Measurements from ENCODE around the gene NXPE4.
"Not testable (repeated sequence)": the region's sequence is repeated elsewhere in the genome, so short reads cannot be mapped to it uniquely, and the experiment has no call there.

NXPE4 gene

DNA sequence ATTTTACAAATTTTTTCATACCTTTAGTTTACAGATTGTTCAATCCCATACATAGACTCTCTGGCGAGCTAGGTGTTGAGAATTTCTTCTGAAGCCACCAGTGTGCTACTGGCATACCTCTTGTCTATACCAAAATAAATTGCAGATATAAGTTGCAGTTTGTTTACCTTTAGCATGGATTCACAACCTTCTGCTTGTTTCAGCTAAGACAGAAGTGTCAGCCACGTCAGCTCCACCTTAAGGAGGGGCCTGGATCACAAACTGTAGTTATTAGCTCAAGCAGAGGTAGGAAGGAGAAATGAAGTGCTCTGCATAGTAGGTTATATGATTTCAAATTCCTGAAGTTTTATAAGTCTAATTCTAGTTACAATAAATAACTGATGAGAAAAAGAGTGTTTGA, at the start of gene NXPE4:
TSS of gene NXPE4 (minus strand) at position 216 of the 400 bp plus-strand sequence. CDS start 1,027 bp downstream, outside the sequence.
- DNase-seq (ENCODE audit: low read depth in 2 of 2): no peak

DNA sequence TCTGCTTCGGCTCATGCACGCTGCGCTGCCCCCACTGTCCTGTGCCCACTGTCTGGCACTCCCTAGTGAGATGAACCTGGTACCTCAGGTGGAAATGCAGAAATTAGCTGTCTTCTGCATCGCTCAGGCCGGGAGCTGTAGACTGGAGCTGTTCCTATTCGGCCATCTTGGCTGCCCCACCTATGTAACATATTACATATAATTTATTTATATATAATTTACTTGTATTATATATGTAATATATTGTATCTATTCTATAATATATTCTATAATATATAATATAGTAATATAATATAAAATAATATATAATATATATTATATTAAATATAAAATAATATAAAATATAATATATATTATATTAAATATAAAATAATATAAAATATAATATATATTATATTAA, 43.9 kb upstream of the NXPE4 start:
- not testable (repeated sequence) for DNase-seq (ENCODE audit: low read depth in 2 of 2)

DNA sequence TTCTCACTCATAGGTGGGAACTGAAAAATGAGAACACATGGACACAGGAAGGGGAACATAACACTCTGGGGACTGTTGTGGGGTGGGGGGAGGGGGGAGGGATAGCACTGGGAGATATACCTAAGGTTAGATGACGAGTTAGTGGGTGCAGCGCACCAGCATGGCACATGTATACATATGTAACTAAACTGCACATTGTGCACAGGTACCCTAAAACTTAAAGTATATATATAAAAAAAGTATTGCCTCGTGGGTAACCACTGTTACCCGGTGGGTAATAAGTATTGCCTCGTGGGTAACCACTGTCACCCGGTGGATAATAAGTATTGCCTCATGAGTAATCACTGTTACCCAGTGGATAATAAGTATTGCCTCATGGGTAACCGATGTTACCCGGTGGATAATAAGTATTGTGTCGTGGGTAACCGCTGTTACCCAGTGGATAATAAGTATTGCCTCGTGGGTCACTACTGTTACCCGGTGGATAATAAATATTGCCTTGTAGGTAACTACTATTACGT, 35.9 kb upstream of the NXPE4 start:
- DNase-seq (ENCODE audit: low read depth in 2 of 2): not testable (repeated sequence)

DNA sequence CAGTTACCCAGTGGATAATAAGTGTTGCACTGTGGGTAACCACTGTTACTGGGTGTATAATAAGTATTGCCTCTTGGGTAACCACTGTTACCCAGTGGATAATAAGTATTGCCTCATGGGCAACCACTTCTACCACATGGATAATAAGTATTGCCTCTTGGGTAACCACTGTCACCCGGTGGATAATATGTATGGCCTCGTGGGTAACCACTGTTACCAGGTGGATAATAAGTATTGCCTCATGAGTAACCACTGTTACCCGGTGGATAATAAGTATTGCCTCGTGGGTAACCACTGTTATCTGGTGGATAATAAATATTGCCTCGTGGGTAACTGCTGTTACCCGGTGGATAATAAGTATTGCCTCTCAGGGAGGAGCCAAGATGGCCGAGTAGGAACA, 29.7 kb upstream of the NXPE4 start:
- no peak for DNase-seq (ENCODE audit: low read depth in 2 of 2)

DNA sequence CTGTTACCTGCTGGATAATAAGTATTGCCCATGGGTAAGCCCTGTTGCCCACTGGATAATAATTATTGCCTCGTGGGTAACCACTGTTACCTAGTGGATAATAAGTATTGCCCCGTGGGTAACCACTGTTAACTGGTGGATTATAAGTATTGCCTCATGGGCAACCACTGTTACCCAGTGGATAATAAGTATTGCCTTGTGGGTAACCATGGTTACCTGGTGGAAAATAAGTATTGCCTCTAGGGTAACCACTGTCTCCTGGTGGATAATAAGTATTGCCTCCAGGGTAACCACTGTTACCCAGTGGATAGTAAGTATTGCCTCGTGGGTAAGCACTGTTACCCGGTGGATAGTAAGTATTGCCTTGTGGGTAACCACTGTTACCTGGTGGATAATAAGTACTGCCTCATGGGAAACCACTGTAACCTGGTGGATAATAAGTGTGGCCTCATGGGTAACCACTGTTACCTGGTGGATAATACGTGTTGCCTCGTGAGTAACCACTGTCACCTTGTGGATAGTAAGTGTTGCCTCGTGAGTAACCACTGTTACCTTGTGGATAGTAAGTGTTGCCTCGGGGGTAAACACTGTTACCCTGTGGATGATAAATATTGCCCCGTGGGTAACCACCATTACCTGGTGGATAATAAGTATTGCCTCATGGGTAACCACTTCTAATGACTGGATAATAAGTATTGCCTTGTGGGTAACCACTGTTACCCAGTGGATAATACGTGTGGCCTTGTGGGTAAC, 29.0 kb upstream of the NXPE4 start:
- no peak for DNase-seq (ENCODE audit: low read depth in 2 of 2)

DNA sequence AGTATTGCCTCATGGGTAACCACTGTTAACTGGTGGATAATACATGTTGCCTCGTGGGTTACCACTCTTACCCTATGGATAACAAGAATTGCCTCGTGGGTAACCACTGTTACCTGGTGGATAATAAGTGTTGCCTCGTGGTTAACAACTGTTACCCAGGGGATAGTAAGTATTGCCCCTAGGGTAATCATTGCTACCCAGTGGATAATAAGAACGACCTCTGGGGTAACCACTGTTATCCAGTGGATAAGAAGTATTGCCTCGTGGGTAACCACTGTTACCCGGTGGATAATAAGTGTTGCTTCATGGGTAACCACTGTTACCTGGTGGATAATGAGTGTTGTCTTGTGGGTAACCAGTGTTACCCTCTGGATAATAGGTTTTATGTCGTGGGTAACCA, 28.1 kb upstream of the NXPE4 start:
- no peak for DNase-seq (ENCODE audit: low read depth in 2 of 2)

DNA sequence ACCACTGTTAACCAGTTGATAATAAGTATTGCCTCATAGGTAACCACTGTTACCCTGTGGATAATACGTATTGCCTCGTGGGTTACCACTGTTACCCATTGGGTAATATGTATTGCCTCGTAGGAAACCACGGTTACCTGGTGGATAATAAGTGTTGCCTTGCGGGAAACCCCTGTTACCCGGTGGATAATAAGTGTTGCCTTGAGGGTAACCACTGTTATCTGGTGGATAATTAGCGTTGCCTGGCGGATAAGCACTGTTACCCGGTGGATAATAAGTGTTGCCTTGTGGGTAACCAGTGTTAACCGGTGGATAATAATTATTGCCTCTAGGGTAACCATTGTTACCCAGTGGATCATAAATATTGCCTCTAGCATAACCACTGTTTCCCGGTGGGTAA, 27.3 kb upstream of the NXPE4 start:
- DNase-seq (ENCODE audit: low read depth in 2 of 2): no peak

DNA sequence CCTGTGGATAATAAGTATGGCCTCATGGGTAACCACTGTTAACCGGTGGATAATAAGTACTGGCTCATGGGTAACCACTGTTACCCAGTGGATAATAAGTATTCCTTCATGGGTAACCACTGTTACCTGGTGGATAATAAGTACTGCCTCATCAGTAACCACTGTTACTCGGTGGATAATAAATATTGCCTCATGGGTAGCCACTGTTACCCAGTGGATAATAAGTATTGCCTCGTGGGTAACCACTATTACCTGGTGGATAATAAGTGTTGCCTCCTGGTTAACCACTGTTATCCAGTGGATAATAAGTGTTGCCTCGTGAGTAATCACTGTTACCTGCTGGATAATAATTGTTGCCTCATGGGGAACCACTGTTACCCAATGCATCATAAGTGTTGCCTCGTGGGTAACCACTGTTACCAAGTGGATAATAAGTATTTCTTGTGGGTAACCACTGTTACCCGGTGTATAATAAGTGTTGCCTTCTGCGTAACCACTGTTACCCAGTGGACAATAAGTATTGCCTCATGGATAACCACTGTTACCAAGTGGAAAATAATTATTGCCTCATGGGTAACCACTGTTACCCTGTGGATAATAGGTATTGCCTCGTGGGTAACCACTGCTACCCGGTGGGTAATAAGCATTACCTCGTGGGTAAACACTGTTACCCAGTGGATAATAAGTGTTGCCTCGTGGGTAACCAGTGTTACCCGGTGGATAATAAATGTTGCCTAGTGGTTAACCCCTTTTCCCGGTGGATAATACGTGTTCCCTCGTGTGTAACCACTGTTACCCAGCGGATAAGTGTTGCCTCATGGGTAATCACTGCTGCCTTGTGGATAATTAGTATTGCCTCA, 26.6 kb upstream of the NXPE4 start:
- no peak for DNase-seq (ENCODE audit: low read depth in 2 of 2)

DNA sequence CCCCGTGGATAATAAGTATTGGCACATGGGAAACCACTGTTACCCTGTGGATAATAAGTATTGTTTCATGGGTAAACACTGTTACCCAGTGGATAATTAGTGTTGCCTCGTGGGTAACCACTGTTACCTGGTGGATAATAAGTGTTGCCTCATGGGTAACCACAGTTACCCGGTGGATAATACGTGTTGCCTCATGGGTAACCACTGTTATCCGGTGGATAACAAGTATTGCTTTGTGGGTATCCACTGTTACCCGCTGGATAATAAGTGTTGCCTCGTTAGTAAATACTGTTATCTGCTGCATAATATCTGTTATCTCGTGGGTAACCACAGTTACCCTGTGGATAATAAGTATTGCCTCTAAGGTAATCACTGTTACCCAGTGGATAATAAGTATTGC, 25.5 kb upstream of the NXPE4 start:
- no peak for DNase-seq (ENCODE audit: low read depth in 2 of 2)

DNA sequence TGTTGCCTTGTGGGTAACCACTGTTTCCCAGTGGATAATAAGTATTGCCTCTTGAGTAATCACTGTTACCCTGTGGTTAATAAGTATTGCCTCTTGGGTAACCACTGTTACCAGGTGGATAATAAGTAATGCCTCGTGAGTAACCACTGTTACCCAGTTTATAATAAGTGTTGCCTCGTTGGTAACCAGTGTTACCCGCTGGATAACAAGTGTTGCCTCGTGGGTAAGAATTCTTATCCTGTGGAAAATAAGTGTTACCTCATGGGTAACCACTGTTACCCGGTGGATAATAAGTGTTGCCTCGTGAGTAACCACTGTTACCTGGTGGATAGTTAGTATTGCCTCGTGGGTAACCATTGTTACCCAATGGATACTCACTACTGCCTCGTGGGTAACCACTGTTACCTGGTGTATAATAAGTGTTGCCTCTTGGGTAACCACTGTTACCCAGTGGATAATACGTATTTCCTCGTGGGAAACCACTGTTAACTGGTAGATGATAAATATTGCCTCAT, 24.1 kb upstream of the NXPE4 start:
- DNase-seq (ENCODE audit: low read depth in 2 of 2): no peak

DNA sequence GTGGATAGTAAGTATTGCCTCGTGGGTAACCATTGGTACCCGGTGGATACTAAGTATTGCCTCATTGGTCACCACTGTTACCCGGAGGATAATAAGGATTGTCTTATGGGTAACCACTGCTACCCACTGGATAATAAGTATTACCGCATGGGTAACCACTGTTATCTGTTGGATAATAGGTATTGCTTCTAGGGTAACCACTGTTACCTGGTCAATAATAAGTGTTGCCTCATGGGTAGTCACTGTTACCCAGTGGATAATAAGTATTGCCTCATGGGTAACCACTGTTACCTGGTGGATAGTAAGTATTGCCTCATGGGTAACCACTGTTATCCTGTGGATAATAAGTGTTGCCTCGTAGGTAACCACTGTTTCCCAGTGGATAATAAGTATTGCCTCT, 22.6 kb upstream of the NXPE4 start:
- DNase-seq (ENCODE audit: low read depth in 2 of 2): no peak

DNA sequence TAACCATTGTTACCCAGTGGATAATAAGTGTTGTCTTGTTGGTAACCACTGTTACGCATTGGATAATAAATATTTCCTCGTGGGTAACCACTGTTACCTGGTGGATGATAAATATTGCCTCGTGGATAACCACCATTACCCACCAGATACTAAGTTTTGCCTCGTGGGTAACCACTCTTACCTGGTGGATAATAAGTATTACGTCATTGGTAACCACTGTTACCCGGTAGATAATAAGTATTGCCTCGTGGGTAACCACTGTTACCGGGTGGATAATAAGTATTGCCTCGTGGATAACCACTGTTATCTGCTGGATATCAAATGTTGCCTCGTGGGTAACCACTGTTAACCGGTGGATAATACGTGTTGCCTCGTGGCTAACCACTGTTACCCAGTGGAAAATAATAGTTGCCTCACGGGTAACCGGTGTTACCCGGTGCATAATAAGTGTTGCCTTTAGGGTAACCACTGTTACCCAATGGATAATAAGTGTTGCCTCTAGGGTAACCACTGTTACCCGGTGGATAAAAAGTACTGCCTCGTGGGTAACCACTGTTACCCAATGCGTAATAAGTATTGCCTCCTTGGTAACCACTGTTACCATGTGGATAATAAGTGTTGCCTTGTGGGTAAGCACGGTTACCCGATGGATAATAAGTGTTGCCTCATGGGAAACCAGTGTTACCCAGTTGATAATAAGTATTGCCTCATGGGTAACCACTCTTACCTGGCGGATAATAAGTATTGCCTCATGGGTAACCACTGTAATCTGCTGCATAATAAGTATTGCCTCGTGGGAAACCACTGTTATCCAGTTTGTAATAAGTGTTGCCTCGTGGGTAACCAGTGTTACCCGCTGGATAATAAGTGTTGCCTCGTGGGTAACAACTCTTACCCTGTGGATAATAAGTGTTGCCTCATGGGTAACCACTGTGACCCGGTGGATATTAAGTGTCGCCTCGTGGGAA, 21.9 kb upstream of the NXPE4 start:
- no peak for DNase-seq (ENCODE audit: low read depth in 2 of 2)

DNA sequence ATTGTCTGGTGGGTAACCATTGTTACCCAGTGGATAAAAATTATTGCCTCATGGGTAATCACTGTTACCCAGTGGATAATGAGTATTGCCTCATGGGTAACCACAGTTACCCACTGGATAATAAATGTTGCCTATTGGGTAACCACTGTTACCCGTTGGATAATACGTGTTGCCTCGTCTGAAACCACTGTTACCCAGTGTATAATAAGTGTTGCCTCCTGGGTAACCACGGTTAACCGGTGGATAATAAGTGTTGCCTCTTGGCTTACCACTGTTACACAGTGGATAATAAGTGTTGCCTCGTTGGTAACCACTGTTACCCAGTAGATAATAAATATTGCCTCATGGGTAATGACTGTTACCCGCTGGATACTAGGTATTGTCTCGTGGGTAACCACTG, 20.9 kb upstream of the NXPE4 start:
- no peak for DNase-seq (ENCODE audit: low read depth in 2 of 2)

DNA sequence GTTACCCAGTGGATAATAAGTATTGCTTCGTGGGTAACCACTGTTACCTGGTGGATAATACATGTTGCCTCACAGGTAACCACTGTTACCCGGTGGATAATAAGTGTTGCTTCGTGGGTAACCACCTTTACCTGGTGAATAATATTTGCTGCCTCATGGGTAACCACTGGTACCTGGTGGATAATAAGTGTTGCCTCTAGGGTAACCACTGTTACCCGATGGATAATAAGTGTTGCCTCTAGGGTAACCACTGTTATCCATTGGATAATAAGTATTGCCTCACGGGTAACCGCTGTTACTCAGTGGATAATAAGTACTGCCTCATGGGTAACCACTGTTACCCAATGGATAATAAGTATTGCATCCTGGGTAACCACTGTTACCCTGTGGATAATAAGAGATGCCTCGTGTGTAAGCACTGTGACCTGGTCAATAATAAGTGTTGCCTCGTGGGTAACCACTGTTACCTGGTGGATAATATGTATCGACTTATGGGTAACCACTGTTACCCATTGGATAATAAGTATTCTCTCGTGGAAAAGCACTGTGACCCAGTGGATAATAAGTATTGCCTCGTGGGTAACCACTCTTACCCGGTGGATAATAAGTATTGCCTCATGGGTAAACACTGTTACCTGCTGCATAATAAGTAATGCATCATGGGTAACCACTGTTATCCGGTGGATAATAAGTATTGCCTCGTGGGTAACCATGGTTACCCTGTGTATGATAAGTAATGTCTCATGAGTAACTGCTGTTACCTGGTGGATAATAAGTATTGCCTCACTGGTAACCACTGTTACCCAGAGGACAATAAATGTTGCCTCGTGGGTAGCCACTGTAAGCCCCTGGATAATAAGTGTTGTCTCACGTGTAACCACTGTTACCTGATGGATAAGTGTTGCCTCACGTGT, 20.1 kb upstream of the NXPE4 start:
- no peak for DNase-seq (ENCODE audit: low read depth in 2 of 2)

DNA sequence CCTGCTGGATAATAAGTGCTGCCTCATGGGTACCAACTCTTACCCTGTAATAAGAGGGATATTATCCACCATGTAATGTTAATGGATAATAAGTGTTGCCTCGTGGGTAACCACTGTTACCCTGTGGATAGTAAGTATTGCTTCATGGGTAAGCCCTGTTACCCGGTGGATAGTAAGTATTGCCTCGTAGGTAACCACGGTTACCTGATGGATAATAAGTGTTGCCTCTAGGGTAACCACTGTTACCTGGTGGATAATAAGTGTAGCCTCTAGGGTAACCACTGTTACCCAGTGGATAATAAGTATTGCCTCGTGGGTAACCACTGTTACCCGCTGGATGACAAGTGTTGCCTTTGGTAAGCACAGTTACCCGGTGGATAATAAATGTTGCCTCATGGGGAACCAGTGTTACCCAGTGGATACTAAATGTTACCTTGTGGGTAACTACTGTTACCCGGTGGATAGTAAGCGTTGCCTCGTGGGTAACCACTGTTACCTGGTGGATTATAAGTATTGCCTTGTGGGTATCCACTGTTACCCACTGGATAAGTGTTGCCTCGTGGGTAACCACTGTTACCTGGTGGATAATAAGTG, 18.6 kb upstream of the NXPE4 start:
- no peak for DNase-seq (ENCODE audit: low read depth in 2 of 2)

DNA sequence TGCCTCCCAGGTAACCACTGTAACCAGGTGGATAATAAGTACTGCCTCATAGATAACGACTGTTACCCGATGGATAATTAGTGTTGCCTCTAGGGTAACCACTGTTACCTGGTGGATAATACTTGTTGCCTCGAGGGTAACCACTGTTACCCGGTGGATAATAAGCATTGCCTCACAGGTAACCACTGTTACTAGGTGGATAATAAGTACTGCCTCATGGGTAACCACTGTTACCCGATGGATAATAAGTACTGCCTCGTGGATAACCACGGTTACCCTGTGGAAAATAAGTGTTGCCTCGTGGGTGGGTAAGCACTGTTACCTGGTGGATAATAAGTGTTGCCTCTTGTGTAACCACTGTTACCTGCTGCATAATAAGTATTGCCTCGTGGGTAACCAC, 17.5 kb upstream of the NXPE4 start:
- not testable (repeated sequence) for DNase-seq (ENCODE audit: low read depth in 2 of 2)

DNA sequence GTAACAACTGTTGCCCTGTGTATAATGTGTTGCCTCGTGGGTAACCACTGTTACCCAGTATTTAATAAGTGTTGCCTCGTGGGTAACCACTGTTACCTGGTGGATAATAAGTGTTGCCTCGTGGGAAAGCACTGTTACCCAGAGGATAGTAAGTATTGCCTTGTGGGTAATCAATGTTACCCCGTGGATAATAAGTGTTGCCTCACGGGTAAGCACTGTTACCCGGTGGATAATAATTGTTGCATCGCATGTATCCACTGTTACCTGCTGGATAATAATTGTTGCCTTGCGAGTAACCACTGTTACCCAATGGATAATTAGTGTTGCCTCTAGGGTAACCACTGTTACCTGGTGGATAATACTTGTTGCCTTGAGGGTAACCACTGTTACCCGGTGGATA, 17.1 kb upstream of the NXPE4 start:
- DNase-seq (ENCODE audit: low read depth in 2 of 2): no peak

DNA sequence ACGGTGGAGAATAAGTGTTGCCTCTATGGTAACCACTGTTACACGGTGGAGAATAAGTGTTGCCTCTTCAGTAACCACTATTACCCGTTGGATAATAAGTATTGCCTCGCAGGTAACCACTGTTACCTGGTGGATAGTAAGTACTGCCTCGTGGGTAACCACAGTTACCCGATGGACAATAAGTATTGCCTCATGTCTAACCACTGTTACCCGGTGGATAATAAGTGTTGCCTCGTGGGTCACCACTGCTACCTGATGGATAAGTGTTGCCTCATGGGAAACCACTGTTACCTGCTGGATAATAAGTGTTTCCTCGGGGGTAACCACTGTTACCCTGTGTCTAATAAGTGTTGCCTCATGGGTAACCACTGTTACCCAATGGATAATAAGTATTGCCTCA, 16.6 kb upstream of the NXPE4 start:
- not testable (repeated sequence) for DNase-seq (ENCODE audit: low read depth in 2 of 2)

DNA sequence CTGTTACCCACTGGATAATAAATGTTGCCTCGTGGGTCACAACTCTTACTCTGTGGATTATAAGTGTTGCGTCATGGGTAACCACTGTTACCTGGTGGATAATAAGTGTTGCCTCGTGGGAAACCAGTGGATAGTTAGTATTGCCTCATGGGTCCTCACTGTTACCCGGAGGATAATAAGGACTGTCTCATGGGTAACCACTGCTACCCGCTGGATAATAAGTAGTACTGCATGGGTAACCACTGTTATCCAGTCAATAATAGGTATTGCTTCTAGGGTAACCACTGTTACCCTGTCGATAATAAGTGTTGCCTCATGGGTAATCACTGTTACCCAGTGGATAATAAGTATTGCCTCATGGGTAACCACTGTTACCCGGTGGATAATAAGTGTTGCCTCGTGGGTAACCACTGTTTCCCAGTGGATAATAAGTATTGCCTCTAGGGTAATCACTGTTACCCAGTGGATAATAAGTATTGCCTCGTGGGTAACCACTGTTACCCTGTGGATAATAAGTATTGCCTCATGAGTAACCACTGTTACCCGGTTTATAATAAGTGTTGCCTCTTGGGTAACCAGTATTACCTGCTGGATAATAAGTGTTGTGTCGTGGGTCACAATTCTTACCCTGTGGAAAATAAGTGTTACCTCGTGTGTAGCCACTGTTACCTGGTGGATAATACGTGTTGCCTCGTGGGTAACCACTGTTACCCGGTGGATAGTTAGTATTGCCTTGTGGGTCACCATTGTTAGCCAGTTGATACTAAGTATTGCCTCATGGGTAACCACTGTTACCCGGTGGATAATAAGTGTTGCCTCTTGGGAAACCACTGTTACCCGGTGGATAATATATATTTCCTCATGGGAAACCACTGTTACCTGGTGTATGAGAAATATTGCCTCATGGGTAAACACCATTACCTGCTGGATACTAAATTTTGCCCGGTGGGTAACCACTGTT, 15.7 kb upstream of the NXPE4 start:
- DNase-seq (ENCODE audit: low read depth in 2 of 2): no peak
